GM10847 (cell line): ENCODE results near the gene RAPGEF1.

Experiments used
- POLR2A ChIP-seq: IDR thresholded peaks from 2 replicates; pipeline ENCODE4 v1.6.1; 2011; ENCODE audit not compliant: insufficient read length; ENCODE audit errors: extremely low read depth

Gene RAPGEF1

DNA sequence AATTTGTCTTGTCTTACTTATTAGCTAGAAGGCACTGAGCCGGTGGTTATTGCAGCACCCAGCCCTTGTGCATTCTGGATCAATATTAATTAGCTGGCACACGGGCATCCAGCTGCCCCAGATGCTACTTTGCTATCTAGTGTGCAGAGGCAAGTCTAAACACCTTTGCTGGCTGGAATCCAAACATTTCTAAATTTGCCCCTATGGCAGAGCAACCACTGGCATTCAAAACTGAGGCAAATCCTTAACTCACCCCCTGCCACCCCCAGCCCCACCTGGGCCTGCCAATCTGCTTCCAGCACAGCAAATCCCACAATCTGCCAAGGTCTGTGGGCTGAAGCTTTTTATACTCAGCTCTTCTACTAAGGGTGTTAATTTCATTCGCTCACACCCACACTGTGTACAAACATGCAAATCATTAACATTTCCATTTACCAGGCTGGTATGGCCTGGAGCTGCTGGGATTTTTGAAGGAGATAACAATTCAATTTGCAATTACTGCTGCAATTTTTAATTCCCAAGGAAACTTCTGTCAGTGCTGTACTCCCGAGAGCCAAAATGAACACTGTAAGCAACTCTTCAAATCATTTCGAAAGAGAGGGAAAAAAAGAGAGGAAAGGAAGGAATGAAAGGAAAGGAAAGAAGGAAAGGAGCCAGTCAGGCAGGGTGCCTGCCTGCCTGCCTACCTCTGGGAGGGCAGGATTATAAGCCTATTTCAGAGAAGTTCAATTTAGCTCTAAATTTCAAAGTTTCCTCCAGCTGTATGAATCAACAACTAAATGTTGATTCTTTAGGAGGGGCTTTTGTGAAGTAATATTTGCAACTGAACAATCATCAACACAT, 35.5 kb downstream of the RAPGEF1 start:
- TF ChIP-seq POLR2A: no peak

DNA sequence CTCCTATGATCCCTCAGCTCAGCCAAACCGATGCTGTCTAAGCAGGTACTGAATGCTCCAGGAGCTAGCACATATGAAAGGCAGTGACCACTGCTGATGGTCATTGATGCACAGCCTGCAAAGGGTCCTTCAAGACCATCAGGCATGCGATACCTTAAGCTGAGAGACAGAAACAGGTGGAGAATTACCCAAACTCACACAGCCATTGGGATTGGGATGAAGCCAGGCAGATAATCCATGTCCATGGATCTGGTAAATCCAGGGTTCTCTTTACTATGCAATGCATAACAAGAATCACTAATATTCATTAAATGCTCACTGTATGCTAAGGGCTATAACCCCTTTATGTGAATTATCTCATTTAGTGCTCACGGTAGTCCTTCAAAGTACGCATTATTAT, 36.2 kb downstream of the RAPGEF1 start:
- TF ChIP-seq POLR2A: no peak

DNA sequence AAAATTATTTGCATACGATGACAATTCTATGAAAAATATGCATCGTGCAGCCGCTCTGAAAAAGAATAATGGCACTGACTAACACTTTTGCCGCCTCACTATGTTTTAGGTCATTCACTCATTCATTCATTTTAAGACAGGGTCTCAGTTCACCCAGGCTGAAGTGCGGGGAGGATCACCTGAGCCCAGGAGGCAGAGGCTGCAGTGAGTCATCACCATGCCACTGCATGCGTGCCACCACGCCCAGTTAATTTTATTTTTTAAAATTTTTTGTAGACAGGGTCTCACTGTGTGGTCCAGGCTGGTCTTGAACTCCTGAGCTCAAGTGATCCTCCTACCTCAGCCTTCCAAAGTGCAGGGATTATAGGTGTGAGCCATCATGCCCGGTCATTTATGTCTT, 37.0 kb downstream of the RAPGEF1 start:
- TF ChIP-seq POLR2A: no peak

DNA sequence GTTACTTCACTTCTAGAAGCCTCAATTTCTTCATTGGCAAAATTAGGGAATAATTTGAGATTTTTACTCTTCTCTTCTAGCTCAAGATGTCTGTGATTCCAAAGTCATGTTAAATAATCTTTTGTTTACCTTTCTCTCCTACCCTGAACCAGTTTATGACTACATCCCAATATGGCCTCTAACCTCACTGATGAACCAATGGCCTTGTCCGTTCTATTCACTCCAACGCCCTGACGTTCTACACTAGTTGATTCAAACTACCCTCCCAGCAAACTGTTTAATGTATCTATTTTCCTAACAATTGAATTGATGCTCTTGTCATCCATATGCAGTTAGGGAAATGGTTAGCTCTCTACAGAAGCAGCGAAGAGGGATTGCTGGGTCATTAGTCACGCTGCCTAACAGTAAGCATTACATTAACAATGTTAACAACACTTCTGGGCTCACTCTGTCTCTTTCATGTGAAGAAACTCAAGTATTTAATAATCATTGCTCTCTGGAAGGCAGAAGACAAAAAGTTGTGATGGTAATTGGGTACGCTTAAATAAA, 38.0 kb downstream of the RAPGEF1 start:
- no peak for TF ChIP-seq POLR2A

DNA sequence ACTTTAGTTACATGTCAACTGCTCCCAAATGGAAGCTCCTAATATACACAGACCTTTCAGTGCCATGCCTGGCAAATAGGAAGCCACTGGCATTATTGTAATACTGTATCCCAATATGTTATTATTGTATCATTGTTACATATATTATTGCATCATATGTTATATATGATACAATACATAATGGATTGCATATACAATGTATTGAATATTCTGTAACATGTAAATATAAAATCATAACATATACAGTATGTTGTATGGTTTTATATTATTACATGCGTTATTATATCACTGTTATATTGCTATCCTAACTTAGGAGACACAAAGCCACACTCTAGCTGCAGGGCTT, 38.5 kb downstream of the RAPGEF1 start:
- TF ChIP-seq POLR2A: no peak

DNA sequence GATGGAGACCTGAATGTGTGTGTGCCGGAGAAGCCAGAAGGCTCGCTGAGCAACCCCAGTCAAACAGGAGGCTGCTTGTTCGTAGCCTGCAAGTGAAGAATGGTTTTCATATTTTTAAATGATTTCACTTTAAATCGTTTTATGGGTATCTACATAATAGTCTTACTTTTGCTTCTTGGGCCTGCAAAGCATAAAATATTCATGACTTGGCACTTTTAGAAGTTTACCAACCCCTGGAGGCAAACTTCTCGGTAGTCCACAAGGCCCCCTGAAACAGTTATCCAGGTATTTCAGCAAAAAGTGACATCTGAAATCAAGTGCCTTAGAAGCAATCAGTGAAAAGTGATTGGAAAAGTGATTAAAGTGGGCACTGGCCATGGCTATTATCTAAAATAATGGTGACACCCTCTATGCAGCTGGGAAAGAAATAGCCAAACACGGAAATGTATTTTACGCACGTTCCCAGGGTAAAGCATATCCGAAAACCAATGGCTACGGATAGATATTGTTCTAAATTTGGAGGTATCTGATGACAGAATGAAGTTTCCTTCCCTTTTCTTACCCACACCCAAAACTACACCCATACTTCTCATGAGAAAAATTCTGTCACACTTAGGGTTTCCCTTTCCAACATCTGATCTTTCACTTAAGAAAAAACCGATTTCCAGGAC, 39.0 kb downstream of the RAPGEF1 start:
- no peak for TF ChIP-seq POLR2A

DNA sequence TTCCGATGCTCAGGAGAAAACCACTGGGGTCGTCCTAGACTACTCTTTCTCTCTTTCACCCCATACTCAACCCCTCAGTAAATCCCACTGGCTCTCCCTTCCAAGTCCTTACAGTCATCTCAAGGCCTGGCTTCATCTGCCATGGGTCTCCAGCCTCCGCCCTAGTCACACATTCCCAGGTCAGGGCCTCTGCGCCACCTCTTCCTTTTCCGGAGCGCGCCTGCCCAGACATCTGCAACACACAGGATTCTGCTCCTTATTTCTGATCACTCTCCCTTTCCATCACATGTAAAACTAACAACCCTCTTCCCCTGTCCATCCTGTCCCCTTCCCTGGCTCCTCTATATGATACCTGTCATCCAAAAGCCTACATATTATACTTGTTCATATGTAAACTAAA, 39.8 kb downstream of the RAPGEF1 start:
- TF ChIP-seq POLR2A: no peak

DNA sequence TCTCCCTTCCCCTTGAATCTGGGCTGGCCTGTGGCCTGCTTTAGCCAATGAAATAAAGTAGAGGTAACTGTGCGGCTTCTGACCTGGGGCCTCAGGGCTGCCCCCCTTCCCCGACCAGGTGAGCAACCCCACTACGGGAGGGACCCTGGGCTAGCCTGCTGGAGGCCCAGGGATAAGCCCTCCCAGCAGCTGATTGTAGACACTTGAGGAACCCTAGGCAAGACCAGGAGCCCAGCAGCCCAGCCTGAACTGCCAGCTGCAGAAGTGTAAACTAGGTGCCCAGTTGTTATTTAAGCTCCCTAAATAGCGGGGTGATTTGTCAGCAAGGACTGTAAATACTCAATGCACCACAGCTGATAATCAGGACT, 41.3 kb downstream of the RAPGEF1 start:
- no peak for TF ChIP-seq POLR2A

DNA sequence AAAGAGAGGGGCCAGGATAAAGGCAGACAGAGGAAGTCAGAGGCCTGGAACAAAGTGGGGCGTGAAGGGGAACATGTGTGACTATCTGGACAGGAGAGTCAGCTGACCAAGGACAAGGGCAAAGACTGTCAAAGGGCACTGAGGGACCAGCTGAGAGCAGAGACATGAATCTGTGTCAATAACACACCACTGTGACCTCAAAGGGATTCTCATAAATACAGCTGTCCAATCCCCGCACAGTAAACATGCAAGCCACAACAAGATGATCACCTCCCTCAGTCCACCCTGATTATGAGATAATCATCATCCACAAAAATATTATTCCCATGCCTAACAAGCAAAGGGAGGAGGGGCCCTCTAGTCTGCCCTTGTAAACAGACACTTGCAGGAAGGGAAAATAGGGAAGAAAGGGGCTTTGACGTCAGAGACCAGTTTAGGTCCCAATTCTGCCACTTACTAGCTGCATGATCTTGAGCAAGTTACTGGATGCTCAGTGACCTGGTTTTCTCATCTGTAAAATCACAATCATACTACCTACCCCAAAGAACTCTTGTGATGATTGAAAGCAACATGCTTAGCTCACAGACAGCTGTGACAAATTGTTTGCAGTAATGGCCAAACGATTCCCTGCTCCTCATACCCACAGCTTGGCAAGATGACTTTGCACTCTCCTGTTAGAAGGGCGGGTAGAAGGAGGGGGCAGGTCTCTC, 41.8 kb downstream of the RAPGEF1 start:
- TF ChIP-seq POLR2A: no peak

DNA sequence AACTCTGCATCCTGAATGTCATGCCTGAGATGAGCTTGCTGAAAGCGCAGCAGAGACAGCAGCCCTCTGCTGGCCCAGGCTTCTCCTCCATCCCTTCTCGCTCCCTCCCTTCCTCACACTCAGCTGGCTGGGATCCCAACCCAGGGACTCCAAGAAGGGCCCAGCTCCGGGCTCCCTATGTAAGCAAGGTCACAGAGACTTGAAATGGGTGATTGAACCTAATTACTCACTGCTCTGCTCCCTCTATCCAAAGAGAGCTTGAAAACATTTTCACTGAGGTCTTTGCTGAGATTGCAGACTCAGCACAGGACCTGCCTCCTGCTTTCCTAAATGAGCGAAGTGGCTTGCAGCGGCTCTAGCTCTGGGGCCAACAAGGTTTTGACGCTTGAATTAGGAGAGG, 42.8 kb downstream of the RAPGEF1 start:
- TF ChIP-seq POLR2A: no peak

DNA sequence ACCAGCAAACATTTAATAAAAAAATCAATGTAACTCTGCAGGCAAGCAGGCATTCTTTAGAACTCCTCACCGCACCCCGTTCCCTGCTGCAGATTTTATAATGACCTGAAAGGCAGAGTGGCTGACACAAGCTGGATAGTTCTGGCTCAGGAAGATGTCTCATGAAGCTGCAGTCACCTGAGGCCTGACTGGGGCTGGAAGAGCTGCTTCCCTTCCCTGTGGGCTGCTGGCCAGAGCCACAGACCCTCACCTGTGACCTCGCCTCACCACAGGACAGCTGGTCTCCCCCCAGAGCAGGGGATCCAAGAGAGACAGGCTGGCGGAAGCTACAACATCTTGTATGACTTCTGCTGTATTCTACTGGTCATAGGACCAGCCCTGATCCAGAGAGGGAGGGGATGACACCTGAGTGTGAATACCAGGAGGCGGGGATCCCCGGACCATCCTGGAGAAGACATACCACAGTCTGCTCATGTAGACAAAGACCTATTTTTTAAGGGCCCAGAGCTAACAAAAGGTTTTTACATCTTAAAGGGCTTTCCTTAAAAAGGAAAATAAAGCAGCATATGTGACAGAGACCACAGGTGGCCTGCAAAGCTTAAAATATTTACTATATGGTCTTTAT, 43.9 kb downstream of the RAPGEF1 start:
- TF ChIP-seq POLR2A: no peak

DNA sequence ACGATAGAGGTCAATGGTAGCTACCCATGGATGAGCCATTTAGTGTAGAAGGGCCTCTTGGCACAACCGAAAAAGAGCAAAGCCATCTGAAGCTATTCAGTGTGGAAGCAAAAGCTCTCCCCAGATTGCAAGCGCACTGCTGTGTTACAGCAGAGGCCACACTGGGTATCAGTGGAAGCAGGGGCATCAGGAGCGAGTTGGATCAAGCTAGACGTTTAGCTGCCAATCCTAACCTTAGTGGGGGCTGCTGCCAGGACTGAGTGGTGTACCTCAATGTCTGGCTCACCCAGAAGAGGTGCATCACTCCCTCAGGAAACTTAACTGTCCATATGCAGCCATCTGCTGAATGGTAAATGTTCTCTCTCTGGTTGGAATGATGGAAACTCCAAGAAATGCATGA, 44.5 kb downstream of the RAPGEF1 start:
- TF ChIP-seq POLR2A: no peak

DNA sequence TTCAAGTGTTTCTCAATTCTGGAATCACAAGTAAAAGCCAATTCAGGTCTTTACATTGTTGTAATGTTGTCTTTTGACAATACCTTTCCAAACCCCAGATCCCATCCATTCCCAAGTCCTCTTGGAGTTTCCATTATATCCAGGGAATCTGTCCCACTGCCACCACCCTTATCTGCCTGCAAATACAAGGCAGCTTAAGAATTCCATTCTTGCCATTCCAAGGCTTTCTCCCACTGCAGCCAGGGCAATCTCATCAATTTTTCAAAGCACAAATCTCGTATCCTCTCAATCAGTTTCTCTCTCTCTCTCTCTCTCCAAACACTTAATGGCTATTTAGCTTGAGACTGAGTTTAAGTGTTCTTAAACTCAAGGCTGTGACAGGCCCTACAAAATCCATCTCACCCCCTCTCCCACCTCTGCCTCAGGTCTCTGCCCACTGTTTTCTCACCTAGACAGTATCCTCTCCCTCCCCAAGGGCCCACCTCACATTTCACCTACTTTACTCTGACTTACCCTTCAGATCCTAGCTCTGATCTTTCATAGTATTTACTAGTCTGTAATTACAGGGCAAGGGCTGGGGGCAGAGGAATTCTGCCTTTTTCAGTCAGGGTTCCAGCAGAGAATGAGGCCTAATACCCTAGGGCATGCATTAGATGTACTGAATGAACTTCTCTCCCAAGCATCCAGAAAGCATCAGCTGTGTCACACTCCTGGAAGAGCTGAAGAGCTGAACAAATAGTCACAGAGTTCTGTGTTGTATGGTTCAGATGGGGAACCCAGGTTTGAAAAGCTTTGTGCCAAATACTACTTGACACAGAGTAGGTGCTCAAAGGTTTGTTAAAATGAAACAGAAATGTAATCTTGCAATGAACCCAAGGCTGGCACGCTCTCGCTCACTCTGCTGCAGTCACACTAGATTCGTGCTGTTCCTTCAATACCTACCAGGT, 46.0 kb downstream of the RAPGEF1 start:
- no peak for TF ChIP-seq POLR2A
